ENCODE results near the gene PDE6B.
"Not testable (repeated sequence)": the region's sequence is repeated elsewhere in the genome, so short reads cannot be mapped to it uniquely, and the experiment has no call there.

DNA sequence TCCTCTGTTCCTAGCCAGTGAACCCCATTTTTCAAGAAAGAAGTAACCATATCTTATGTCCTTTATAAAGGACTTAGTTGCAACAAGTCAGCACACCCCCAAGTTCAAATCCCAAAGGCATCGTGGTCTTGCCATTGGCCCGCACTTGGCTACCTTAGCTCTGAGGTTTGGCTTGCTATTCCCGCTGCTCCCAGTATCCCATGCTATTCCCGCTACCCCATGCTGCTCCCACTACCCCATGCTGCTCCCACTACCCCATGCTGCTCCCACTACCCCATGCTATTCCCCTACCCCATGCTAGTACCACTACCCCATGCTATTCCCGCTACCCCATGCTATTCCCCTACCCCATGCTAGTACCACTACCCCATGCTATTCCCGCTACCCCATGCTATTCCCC, 42.8 kb downstream of the PDE6B start:
- TF ChIP-seq POLR2A, EP300 (IDR thresholded peaks at IDR 0.05): not testable (repeated sequence)

All from ovary (tissue), 1 donor.